Activated naive CD4-positive, alpha-beta T cell treated with Interleukin-2 at 50 U/mL for 16 hours (primary cell): ENCODE results near the gene CDC73.
"Not testable (repeated sequence)": the region's sequence is repeated elsewhere in the genome, so short reads cannot be mapped to it uniquely, and the experiment has no call there.

ENCODE experiments used
- DNase-seq: peaks from one replicate; pipeline ENCODE4 v3.0.0-alpha.2; 2020

CDC73 gene

DNA sequence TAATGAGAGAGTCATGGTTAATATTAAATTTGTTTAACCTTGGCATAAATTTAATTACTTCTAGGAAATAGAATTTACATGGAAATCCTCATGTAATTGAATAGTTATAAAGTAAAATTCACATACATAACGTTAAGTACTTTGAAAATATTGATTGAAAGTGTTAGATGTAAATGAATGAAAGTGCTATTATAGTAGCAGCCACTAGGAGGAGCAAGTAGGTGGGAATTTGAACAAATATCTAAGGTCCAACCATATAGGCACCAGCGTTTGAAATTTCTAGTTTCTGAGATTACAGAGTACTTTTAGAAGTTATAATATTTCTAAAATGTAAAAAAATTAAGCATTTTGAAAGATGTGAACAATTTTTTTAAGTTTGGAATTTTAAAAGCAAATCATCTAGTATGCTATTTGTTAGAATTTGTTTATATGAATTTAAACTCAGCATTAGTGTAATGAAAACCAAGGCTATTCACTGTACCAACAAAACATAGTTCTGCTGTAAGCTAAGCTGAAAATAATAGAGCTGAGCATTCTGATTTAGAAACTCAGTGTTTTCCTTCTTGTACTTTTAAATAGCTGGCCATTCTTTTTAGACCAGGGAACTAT is 61.3 kb downstream of the CDC73 start:
- no peak for DNase-seq

- DNase-seq = no peak
Observed at GRCh38 chr1:193184776-193185175, 62.9 kb downstream of the CDC73 start.

DNA sequence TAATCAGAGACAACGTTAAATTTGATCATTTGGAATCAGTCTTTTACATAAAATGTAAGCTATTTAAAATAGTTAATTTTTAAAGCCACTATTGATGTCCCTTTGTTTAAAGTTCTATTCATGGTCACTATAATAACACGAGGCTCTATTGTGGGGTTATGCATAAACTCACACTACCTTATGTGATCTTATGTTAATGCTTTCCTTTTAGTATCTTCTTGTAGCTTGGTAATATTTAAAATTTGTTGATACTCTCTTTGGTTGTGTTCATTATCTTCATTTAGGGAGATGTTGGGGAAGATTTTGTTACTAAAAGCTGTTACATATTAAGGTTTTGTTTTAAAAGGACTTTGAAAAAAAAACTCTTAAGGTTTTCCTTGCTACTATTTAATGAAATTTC is 63.4 kb downstream of the CDC73 start:
- DNase-seq = no peak

- DNase-seq = no peak
Observed at GRCh38 chr1:193185901-193186731, 64.3 kb downstream of the CDC73 start, which contains the start of gene B3GALT2. Gene B3GALT2, minus strand, starts transcription at chr1:193186613. Its CDS starts 5,051 bp downstream, at chr1:193181562.

GRCh38 chr1:193187114-193187513 is 65.3 kb downstream of the CDC73 start:
- DNase-seq = no peak

GRCh38 chr1:193188915-193189314 is 67.1 kb downstream of the CDC73 start:
- not testable (repeated sequence) for DNase-seq

DNA sequence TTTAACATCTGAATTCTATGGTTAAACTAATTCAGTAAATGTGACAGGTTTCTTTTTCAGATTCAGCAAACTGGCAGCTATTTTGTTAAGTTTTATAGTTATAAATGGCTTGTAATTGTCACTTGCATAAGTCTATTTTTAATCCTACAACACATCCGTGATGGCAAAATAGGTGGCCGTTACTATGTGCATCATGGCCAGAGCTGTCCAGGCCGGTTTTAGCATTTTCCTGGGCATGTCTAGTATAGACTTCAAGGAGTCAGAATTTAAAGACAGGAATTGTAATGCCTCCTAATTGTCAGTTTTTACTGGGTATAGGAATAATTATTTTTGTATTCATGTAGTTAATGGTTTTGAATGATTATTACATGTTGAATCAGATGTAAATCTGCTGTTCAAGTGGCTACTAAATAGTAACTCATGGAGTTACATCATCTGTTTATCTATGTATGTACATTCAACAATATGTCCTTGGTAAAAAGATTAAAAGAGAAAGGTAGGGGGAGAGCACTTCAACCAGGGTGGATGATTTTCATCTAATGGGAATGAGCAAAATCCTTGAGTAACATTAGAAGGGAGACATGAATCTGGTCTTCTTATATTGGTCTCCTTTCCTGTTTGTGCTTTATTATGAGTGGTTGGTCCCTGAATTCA is 67.7 kb downstream of the CDC73 start:
- no peak for DNase-seq

- DNase-seq = no peak
Observed at GRCh38 chr1:193190096-193190744, 68.4 kb downstream of the CDC73 start.

- no peak for DNase-seq
Observed at GRCh38 chr1:193192586-193192985, 70.8 kb downstream of the CDC73 start.

- no peak for DNase-seq
Observed at GRCh38 chr1:193199940-193200339, 78.1 kb downstream of the CDC73 start.

DNA sequence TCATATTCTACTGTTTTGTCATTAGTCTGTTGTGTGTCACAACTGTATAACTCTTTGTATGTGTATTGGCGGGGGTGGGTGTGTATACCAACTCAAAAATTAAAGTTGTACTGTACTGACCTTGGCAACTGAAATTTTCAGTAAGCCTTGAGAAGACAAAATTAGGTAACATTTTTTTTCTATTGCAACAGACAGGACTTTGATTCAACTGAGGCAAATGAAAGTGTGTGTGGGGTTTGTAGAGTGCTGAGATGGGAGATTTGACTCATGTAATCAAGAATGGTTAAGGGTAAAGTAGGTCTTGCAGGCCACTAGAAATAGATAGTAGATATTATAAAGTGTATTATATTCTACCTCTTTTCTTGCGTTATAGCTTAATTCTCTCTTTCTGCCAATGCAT is 79.2 kb downstream of the CDC73 start:
- DNase-seq = no peak

- no peak for DNase-seq
Observed at GRCh38 chr1:193210996-193211395, 89.2 kb downstream of the CDC73 start.

DNA sequence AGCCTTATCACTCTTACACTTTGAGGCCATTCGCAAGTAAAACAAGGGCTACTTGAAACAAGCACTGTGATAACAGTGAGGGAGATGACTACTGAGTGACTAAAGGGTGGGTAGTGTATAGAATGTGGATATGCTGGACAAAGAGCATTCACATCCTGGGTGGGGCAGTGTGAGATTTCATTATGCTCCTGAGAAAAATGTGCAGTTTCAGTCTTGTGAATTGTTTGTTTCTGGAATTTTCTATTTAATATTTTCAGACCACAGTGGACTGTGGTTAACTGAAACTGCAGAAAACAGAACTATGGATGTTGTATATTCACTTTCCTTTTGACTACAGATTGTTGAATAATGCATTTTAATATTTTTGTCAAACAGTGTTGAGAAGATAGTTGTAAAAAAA is 89.7 kb downstream of the CDC73 start:
- no peak for DNase-seq

DNA sequence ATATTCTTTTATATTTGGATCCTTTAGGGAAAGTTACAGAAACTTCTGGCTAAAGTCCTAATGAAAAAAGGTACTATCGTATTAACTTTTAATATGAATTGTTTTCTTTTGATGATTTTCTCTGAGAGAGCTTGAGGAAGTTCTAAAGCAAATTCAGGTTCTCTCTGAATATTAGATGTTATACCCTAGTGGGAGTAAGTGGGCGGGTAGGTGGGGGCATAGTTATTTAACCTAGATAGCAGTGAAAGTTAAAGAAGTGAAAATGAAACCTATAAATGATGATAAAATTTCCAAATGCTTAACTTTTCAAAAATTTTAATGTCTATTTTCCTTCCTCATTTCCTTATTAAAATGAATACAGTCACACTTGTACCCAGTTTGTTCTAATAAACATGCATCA is 90.8 kb downstream of the CDC73 start:
- no peak for DNase-seq

- DNase-seq = no peak
Observed at GRCh38 chr1:193213998-193214397, 92.2 kb downstream of the CDC73 start.

GRCh38 chr1:193216920-193217319 is 95.1 kb downstream of the CDC73 start:
- no peak for DNase-seq

GRCh38 chr1:193219391-193219790 is 97.6 kb downstream of the CDC73 start:
- no peak for DNase-seq

- DNase-seq = no peak
Observed at GRCh38 chr1:193221651-193222050, 99.8 kb downstream of the CDC73 start.

DNA sequence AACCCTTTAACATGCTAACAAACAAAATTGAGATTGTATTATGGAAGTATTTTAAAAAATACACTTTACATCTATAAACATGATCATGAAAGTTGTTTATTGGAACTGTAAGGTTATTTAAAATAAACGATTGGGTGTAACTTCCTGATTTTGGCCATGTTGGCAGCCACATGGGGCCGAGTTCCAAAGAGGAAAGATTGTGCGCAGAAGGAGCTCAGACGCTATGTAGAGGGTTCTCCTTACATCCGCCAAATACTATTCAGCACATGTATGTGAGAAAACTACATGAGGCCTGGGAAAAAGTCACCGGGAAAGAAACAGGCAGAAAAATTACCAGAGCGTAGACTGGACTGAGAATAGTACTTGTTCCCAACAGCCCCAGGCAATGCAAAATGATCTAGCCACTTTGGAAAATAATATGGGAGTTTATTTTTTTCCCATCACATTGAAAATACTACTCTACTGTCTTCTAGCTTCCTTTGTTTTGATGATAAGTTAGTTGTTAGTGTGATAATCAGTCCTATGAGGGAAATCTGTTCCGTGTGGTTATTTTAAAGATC is 100.3 kb downstream of the CDC73 start:
- no peak for DNase-seq

DNA sequence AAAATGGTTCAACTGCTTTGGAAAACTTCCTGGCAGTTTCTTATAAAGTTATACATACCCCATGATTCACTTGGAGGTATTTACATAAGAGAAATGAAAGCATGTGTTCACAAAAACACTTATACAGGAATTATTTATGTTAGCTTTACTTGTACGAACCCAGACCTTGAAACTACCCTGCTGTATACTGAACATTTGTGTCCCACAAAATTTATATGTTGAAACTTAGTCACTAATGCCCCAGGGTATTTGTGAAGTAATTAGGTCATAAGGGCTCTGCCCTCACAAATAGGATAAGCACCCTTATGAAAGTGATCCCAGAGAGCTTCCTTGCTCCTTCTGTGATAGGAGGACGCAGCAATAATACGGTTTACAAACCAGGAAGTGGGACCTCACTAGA is 107.3 kb downstream of the CDC73 start:
- DNase-seq = no peak

DNA sequence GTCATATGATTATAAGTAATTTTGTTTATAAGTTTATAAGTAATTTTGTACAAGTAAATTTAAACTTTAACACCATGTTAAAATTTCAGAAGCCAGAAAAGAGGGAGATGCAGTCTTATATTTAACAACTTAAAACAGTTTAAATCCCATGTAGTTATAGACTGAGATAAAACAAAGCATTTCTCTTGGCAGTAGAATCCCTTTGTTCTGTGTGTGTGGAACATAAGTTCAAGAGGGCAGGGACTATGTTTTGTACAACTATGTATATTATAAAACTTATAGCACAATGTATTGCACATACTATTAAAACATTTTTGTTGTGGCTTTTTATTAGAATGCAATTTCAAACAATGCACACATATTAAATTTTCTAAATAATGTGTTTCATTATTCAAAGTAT is 109.3 kb downstream of the CDC73 start:
- not testable (repeated sequence) for DNase-seq

GRCh38 chr1:193234530-193234929 is 112.7 kb downstream of the CDC73 start:
- DNase-seq = no peak

- no peak for DNase-seq
Observed at GRCh38 chr1:193237381-193237978, 115.6 kb downstream of the CDC73 start.
